Pericardium fibroblast (primary cell): Measurements from ENCODE around the gene CSKMT. TPM values are rescaled to one million over a fixed set of nuclear protein-coding genes. Genes with fewer than 3 reads are reported as not detected.

Experiments
- total RNA-seq: library from RNA; depleted of rRNA; stranded (reverse); fragments of >200 nt; gene quantifications from 2 replicates; pipeline ENCODE4 v1.2.3, GENCODE V29; 2015

Gene CSKMT
- total RNA-seq: 4.9 and 11.0 TPM in 2 replicates

GRCh38 chr11:62665075-62665598 lies at the start of gene CSKMT, which contains the start of gene C11orf98:
CSKMT (plus strand) TSS chr11:62665312; CDS start chr11:62665880, 568 bp downstream.
C11orf98 (minus strand) TSS chr11:62665210; CDS start chr11:62665169, 41 bp downstream.

GRCh38 chr11:62621567-62622470 lies 43.3 kb upstream of the CSKMT start, which contains the start of gene B3GAT3:
B3GAT3 (minus strand) TSS chr11:62621986; CDS start chr11:62621947, 39 bp downstream.

GRCh38 chr11:62645946-62646824 lies 18.9 kb upstream of the CSKMT start, which contains the start of gene GANAB:
GANAB (minus strand) TSS chr11:62646613; CDS start chr11:62646599, 14 bp downstream.

GRCh38 chr11:62671608-62672389 lies 6.7 kb downstream of the CSKMT start, which contains the start of the genes LBHD1 and UQCC3:
LBHD1 (minus strand) TSS chr11:62672267; CDS start chr11:62670031, 2,236 bp downstream.
UQCC3 (plus strand) TSS chr11:62671673; CDS start chr11:62671746, 73 bp downstream.

GRCh38 chr11:62678770-62679696 lies 13.9 kb downstream of the CSKMT start, which contains the start of gene UBXN1:
UBXN1 (minus strand) TSS chr11:62679073; CDS start chr11:62678923, 150 bp downstream.

GRCh38 chr11:62689421-62690183 lies 24.5 kb downstream of the CSKMT start, which contains the start of gene LRRN4CL:
LRRN4CL (minus strand) TSS chr11:62689530; CDS start chr11:62688508, 1,022 bp downstream.

GRCh38 chr11:62707277-62707861 lies 42.3 kb downstream of the CSKMT start, which contains the start of the genes BSCL2 and GNG3:
BSCL2 (minus strand) TSS chr11:62707424; CDS start chr11:62707195, 229 bp downstream.
GNG3 (plus strand) TSS chr11:62707676; CDS start chr11:62708296, 620 bp downstream.

Other genes with a start within 250 kb of the CSKMT start
- not detected in 2 replicates for gene SCGB1A1, start 246.3 kb upstream of the CSKMT start, total RNA-seq
- 358 and 476 TPM in 2 replicates for gene AHNAK, start 118.5 kb upstream of the CSKMT start, total RNA-seq
- 2,284 and 3,184 TPM in 2 replicates for gene EEF1G, start 91.4 kb upstream of the CSKMT start, total RNA-seq
- 5.0 and 7.9 TPM in 2 replicates for gene TUT1, start 73.8 kb upstream of the CSKMT start, total RNA-seq
- 59.9 and 63.9 TPM in 2 replicates for gene MTA2, start 63.4 kb upstream of the CSKMT start, total RNA-seq
- 36.8 and 40.0 TPM in 2 replicates for gene EML3, start 52.5 kb upstream of the CSKMT start, total RNA-seq
- gene ROM1, start 52.1 kb upstream of the CSKMT start, total RNA-seq: 21.1 and 28.0 TPM in 2 replicates
- gene B3GAT3, start 43.3 kb upstream of the CSKMT start, total RNA-seq: 35.5 and 50.5 TPM in 2 replicates
- gene GANAB, start 18.7 kb upstream of the CSKMT start, total RNA-seq: 226 and 265 TPM in 2 replicates
- gene INTS5, start 12.0 kb upstream of the CSKMT start, total RNA-seq: 19.7 and 23.8 TPM in 2 replicates
- 24.9 and 34.9 TPM in 2 replicates for gene C11orf98, start 102 bp upstream of the CSKMT start, total RNA-seq
- 10.3 and 11.5 TPM in 2 replicates for gene UQCC3, start 6.4 kb downstream of the CSKMT start, total RNA-seq
- 2.6 and 4.5 TPM in 2 replicates for gene LBHD1, start 7.0 kb downstream of the CSKMT start, total RNA-seq
- 103 and 276 TPM in 2 replicates for gene UBXN1, start 13.8 kb downstream of the CSKMT start, total RNA-seq
- 5.3 and 18.2 TPM in 2 replicates for gene LRRN4CL, start 24.2 kb downstream of the CSKMT start, total RNA-seq
- 35.5 and 69.3 TPM in 2 replicates for gene BSCL2, start 42.1 kb downstream of the CSKMT start, total RNA-seq
- gene GNG3, start 42.4 kb downstream of the CSKMT start, total RNA-seq: not detected in 2 replicates
- gene HNRNPUL2, start 62.1 kb downstream of the CSKMT start, total RNA-seq: 7.5 and 10.1 TPM in 2 replicates
- gene TTC9C, start 63.2 kb downstream of the CSKMT start, total RNA-seq: 33.3 and 34.9 TPM in 2 replicates
- 6.1 and 8.3 TPM in 2 replicates for gene ZBTB3, start 88.8 kb downstream of the CSKMT start, total RNA-seq
- gene POLR2G, start 96.3 kb downstream of the CSKMT start, total RNA-seq: 77.4 and 86.6 TPM in 2 replicates
- 13.7 and 17.6 TPM in 2 replicates for gene TAF6L, start 106.1 kb downstream of the CSKMT start, total RNA-seq
- gene TMEM179B, start 122.1 kb downstream of the CSKMT start, total RNA-seq: 75.6 and 85.9 TPM in 2 replicates
- gene TMEM223, start 126.7 kb downstream of the CSKMT start, total RNA-seq: 31.0 and 34.3 TPM in 2 replicates
- gene NXF1, start 140.1 kb downstream of the CSKMT start, total RNA-seq: 26.2 and 38.2 TPM in 2 replicates
- gene STX5, start 166.7 kb downstream of the CSKMT start, total RNA-seq: 30.7 and 35.2 TPM in 2 replicates
- gene TEX54, start 167.5 kb downstream of the CSKMT start, total RNA-seq: not detected in 2 replicates
- gene WDR74, start 174.3 kb downstream of the CSKMT start, total RNA-seq: 40.7 and 56.0 TPM in 2 replicates
- gene SLC3A2, start 215.6 kb downstream of the CSKMT start, total RNA-seq: 211 and 250 TPM in 2 replicates